K562 (cell line): Measurements from ENCODE around the gene PIK3AP1. TPM values are rescaled to one million over a fixed set of nuclear protein-coding genes. Genes with fewer than 3 reads are reported as not detected.

Source experiments
- ATAC-seq: fragments of 200-7000 bp; cut with Tn5 transposase; 3 replicates; pipeline ENCODE4 v1.9.1; 2020; ENCODE audit warnings: moderate library complexity
- BruUV-seq: library from RNA; stranded (reverse); fragments of 400-500 nt; replicated peaks from 2 replicates; lab custom pipeline; 2021; lab: Mats Ljungman, UMichigan
- CTCF ChIA-PET: fragments of 300-600 bp; formaldehyde crosslinking; extraction: SDS; loops from one replicate; lab custom pipeline; 2021; ENCODE audit warnings: low intra/inter-chr PET ratio; lab: Yijun Ruan, JAX
- POLR2A ChIA-PET: fragments of 300-600, 350-650 bp; sonication (Branson Sonifier 250); formaldehyde crosslinking; extraction: SDS; loops from one replicate; lab custom pipeline; 2021; ENCODE audit warnings: antibody characterized with exemption, inconsistent platforms; lab: Yijun Ruan, JAX
- DNase-seq, 4 experiments: peaks; one replicate each; pipeline versions ENCODE4 v3.0.0 to v3.0.0-alpha.2; 2011 to 2018; ENCODE audit warnings: low spot score in 3 of 4, mixed read lengths in 3 of 4; ENCODE audit errors: extremely low read depth in 1 of 4
- FAIRE-seq: peaks from 2 replicates; lab custom pipeline; 2011; peaks lifted over from hg19 to GRCh38; lab: Jason Lieb, UNC
- H2AFZ ChIP-seq: 2 replicates; pipeline ENCODE4 v1.6.0; 2011; ENCODE audit warnings: low read depth, low read length, control low read depth, inconsistent platforms
- H3K27ac ChIP-seq: fragments of 200-600 bp; 3 replicates; pipeline ENCODE4 v1.8.0; 2011; ENCODE audit warnings: low read depth, mild to moderate bottlenecking, control low read depth, inconsistent platforms, low read length, moderate library complexity, mixed read lengths; ENCODE audit errors: extremely low read depth
- H3K27me3 ChIP-seq, 2 experiments: fragments of 300-600 bp in 1 of 2; 2 replicates in 1 of 2; 3 replicates in 1 of 2; pipeline versions ENCODE4 v1.6.0 to v1.8.0; 2011; ENCODE audit warnings: inconsistent platforms in 2 of 2, low read length in 2 of 2, mild to moderate bottlenecking in 1 of 2, mixed read lengths in 1 of 2, moderate library complexity in 1 of 2; ENCODE audit not compliant: control insufficient read depth in 2 of 2, insufficient read depth in 2 of 2
- H3K36me3 ChIP-seq: fragments of 300-600 bp; 3 replicates; pipeline ENCODE4 v1.8.0; 2011; ENCODE audit warnings: mild to moderate bottlenecking, low read length, inconsistent platforms; ENCODE audit not compliant: control insufficient read depth, insufficient read depth
- H3K4me1 ChIP-seq, 2 experiments: fragments of 200-600 bp in 1 of 2; replicated peaks in 1 of 2; 2 replicates in 1 of 2; 3 replicates in 1 of 2; pipeline versions ENCODE4 v1.5.1 to v1.8.0; 2011; ENCODE audit warnings: inconsistent platforms in 2 of 2, low read length in 2 of 2, mild to moderate bottlenecking in 1 of 2, mixed read lengths in 1 of 2, moderate library complexity in 1 of 2; ENCODE audit not compliant: control insufficient read depth in 2 of 2, insufficient read depth in 2 of 2
- H3K4me2 ChIP-seq: 2 replicates; pipeline ENCODE4 v1.6.1; 2011; ENCODE audit warnings: low read length, control low read depth, inconsistent platforms, mixed read lengths; ENCODE audit not compliant: insufficient read depth
- H3K4me3 ChIP-seq: fragments of 200-600 bp; sonication (generic), shearing (Covaris generic); 2 replicates; pipeline ENCODE4 v1.5.1; 2016; ENCODE audit warnings: control low read depth, inconsistent platforms
- H3K79me2 ChIP-seq: fragments of 200-600 bp; 3 replicates; pipeline ENCODE4 v1.8.0; 2011; ENCODE audit warnings: low read length, inconsistent platforms; ENCODE audit not compliant: control insufficient read depth, insufficient read depth
- H3K9ac ChIP-seq, 2 experiments: 2 replicates each; pipeline versions ENCODE4 v1.6.0 to v1.6.1; 2011; ENCODE audit warnings: low read depth in 2 of 2, low read length in 2 of 2, control low read depth in 1 of 2, inconsistent platforms in 1 of 2, mild to moderate bottlenecking in 1 of 2, mixed read lengths in 1 of 2; ENCODE audit not compliant: insufficient read depth in 1 of 2
- H3K9me1 ChIP-seq: one replicate; pipeline ENCODE4 v1.6.0; 2011; ENCODE audit warnings: inconsistent platforms, mild to moderate bottlenecking, low read length, moderate library complexity; ENCODE audit not compliant: control insufficient read depth, insufficient read depth
- H3K9me3 ChIP-seq: replicated peaks from 2 replicates; pipeline ENCODE4 v1.5.1; 2011; ENCODE audit warnings: low read depth, low read length, inconsistent platforms; ENCODE audit not compliant: control insufficient read depth, insufficient read depth
- H4K20me1 ChIP-seq: replicated peaks from 2 replicates; pipeline ENCODE4 v1.6.1; 2011; ENCODE audit warnings: low read length, inconsistent platforms, mixed read lengths; ENCODE audit not compliant: control insufficient read depth, insufficient read depth
- ATF2 ChIP-seq: sonication (generic); formaldehyde crosslinking; IDR thresholded peaks from 2 replicates; pipeline ENCODE4 v1.8.1; 2022; ENCODE audit warnings: missing genetic modification reagents
- BDP1 ChIP-seq: IDR thresholded peaks from 3 replicates; pipeline ENCODE4 v1.6.1; 2011; ENCODE audit not compliant: insufficient read length, insufficient read depth
- DMBX1 ChIP-seq: fragments of 250-450 bp; sonication (Bioruptor Pico); IDR thresholded peaks from 2 replicates; pipeline ENCODE4 v1.8.0; 2022; ENCODE audit warnings: inconsistent platforms, mild to moderate bottlenecking, moderate library complexity, borderline replicate concordance
- NFXL1 ChIP-seq: fragments of 450-650 bp; formaldehyde crosslinking; IDR thresholded peaks from 2 replicates; pipeline ENCODE4 v1.4.0; 2021; ENCODE audit warnings: mild to moderate bottlenecking
- RBM34 ChIP-seq: fragments of 200-400 bp; formaldehyde crosslinking; IDR thresholded peaks from 2 replicates; pipeline ENCODE4 v1.6.1; 2018; ENCODE audit warnings: low read length, borderline replicate concordance; ENCODE audit not compliant: insufficient read depth
- ZBTB12 ChIP-seq: fragments of 250-450 bp; sonication (Bioruptor Pico); IDR thresholded peaks from 2 replicates; pipeline ENCODE4 v1.4.0; 2020
- ZBTB26 ChIP-seq: fragments of 450-650 bp; formaldehyde crosslinking; IDR thresholded peaks from 2 replicates; pipeline ENCODE4 v1.4.0; 2022; ENCODE audit warnings: missing genetic modification characterization
- ZNF318 ChIP-seq, 2 experiments: fragments of 450-650 bp; IDR thresholded peaks; 2 replicates each; pipeline ENCODE4 v1.6.1; 2016; ENCODE audit warnings: mild to moderate bottlenecking in 2 of 2, borderline replicate concordance in 1 of 2, low read depth in 1 of 2, moderate library complexity in 1 of 2
- ZNF830 ChIP-seq: fragments of 250-450 bp; sonication (Bioruptor Pico); IDR thresholded peaks from 2 replicates; pipeline ENCODE4 v1.5.0; 2021; ENCODE audit warnings: mild to moderate bottlenecking
- WGBS: fragments of 100-300 bp; shearing (Covaris generic); methylation state at CpG from one replicate; pipeline ENCODE4 v1.1.6; 2016; ENCODE audit warnings: low coverage, mixed read lengths; ENCODE audit not compliant: insufficient coverage; ENCODE audit errors: missing lambda C conversion rate; 5-methylcytosine and 5-hydroxymethylcytosine counted together
- in situ Hi-C: fragments of 300-500 bp; cut with MboI; formaldehyde crosslinking; loops from 4 replicates; pipeline ENCODE4 v1.15.0; 2018; ENCODE audit warnings: inconsistent platforms, mixed read lengths
- intact Hi-C: fragments of 100-400 bp; cut with micrococcal nuclease; formaldehyde crosslinking; loops from 2 replicates; pipeline ENCODE4 v1.14.2; 2022
- polyA plus RNA-seq, 8 experiments: library from polyadenylated mRNA; depleted of rRNA in 4 of 8; stranded (reverse) in 5 of 8; unstranded in 3 of 8; fragments of >200 nt; fragmentation: Nextera tagmentation in 2 of 8; fragmentation: Illumina TruSeq in 1 of 8; extraction: Ambion mirVana in 2 of 8; extraction: Trizol in 1 of 8; gene quantifications; 2 replicates each; pipeline versions ENCODE4 v1.2.1 to v1.2.3, GENCODE V29; 2011 to 2014; ENCODE audit warnings: inconsistent platforms in 1 of 8, missing spikeins in 1 of 8
- total RNA-seq, 7 experiments: library from RNA; depleted of rRNA in 6 of 7; stranded (reverse); fragments of >200 nt in 6 of 7; fragmentation: Illumina TruSeq in 2 of 7; extraction: Trizol in 2 of 7; gene quantifications; 2 replicates each; pipeline versions ENCODE4 v1.2.1 to v1.2.3, GENCODE V29; 2011 to 2021; ENCODE audit warnings: low replicate concordance in 1 of 7

Gene PIK3AP1
- total and polyA plus RNA-seq, 9 of the 15 experiments (the other 6 are each of a cell fraction or from before 2014, with no cell fraction given), result 0.20 to 2.4 (median 1.4) TPM

GRCh38 chr10:96606946-96607345 is 113.4 kb downstream of the PIK3AP1 start:
- Histone ChIP-seq H3K4me3 (no peak overlapping the region), H3K27ac (no peak overlapping the region), H3K9me1 (no peaks in the 10 kb centered on the region), H3K79me2 (no peaks in the 10 kb centered on the region), H3K9ac (no peak overlapping the region), H3K4me1 (peaks cover 2 to 5% of the 10 kb centered on the region in 2 experiments; a peak in 2 of 5 replicates), H3K27me3 (no peaks in the 10 kb centered on the region), H3K4me2 (no peak overlapping the region), H3K9me3 (no peaks in the 10 kb centered on the region), H3K36me3 (no peaks in the 10 kb centered on the region), H4K20me1 (no peaks in the 10 kb centered on the region), H2AFZ (no peak overlapping the region)
- in situ Hi-C loops (no loop called here), intact Hi-C loops (no loop called here)
- CTCF ChIA-PET, result no interaction called here
- 43% methylated on average over 1 of the region's 1 CpG for WGBS
- ATAC-seq (no peak), FAIRE-seq (no peak), DNase-seq (no peak)
- BruUV-seq, result no TSS peak
- POLR2A ChIA-PET, result interaction anchor here (0.6 to 0.9 kb wide), 2 partner anchors 12 to 226 kb away, joined by 3 to 4 read pairs; no protein-coding TSS in a partner anchor
- TF ChIP-seq DMBX1 (CRISPR knock-in tag) (no peak), ZNF830 (CRISPR knock-in tag) (no peak), NFXL1 (CRISPR knock-in tag) (no peak), RBM34 (no peak), ZBTB26 (CRISPR knock-in tag) (no peak), ATF2 (CRISPR knock-in tag) (no peak), BDP1 (no peak), ZBTB12 (CRISPR knock-in tag) (no peak), ZNF318 (IDR thresholded peaks at IDR 0.05; ENCODE audit: borderline replicate concordance in 1 of 2, low read depth in 1 of 2) (no peak)
